Large intestine (tissue), 3 donors: ENCODE data around the gene ADSS2. TPM values are rescaled to one million over a fixed set of nuclear protein-coding genes. Genes with fewer than 3 reads are reported as not detected.

ENCODE experiments used
- DNase-seq, 2 donors: peaks; one replicate each; pipeline versions ENCODE4 v3.0.0 to v3.0.0-alpha.2; 2013
- H3K27ac ChIP-seq: one replicate; pipeline ENCODE4 v1.5.1; 2013; ENCODE audit warnings: low read length
- H3K27me3 ChIP-seq: 2 replicates; pipeline ENCODE4 v1.6.1; 2013; ENCODE audit warnings: low read length; ENCODE audit not compliant: control insufficient read depth, insufficient read depth
- H3K36me3 ChIP-seq: 2 replicates; pipeline ENCODE4 v1.6.1; 2013; ENCODE audit warnings: low read length; ENCODE audit not compliant: control insufficient read depth, insufficient read depth
- H3K4me1 ChIP-seq: one replicate; pipeline ENCODE4 v1.6.1; 2013; ENCODE audit warnings: low read length; ENCODE audit not compliant: control insufficient read depth, insufficient read depth
- H3K4me3 ChIP-seq: one replicate; pipeline ENCODE4 v1.5.1; 2013; ENCODE audit warnings: low read length
- H3K9me3 ChIP-seq: one replicate; pipeline ENCODE4 v1.6.1; 2013; ENCODE audit warnings: mild to moderate bottlenecking, low read depth, low read length, moderate library complexity; ENCODE audit not compliant: control insufficient read depth
- WGBS: methylation state at CpG from one replicate; pipeline ENCODE4 v1.1.5; 2013; ENCODE audit warnings: low lambda C conversion rate; ENCODE audit not compliant: insufficient coverage; 5-methylcytosine and 5-hydroxymethylcytosine counted together
- polyA plus RNA-seq: library from polyadenylated mRNA; unstranded; fragments of 120-200 nt; gene quantifications from one replicate; pipeline ENCODE4 v1.2.1, GENCODE V29; 2013

Gene ADSS2
- polyA plus RNA-seq, 1 donor = 61.8 TPM

DNA sequence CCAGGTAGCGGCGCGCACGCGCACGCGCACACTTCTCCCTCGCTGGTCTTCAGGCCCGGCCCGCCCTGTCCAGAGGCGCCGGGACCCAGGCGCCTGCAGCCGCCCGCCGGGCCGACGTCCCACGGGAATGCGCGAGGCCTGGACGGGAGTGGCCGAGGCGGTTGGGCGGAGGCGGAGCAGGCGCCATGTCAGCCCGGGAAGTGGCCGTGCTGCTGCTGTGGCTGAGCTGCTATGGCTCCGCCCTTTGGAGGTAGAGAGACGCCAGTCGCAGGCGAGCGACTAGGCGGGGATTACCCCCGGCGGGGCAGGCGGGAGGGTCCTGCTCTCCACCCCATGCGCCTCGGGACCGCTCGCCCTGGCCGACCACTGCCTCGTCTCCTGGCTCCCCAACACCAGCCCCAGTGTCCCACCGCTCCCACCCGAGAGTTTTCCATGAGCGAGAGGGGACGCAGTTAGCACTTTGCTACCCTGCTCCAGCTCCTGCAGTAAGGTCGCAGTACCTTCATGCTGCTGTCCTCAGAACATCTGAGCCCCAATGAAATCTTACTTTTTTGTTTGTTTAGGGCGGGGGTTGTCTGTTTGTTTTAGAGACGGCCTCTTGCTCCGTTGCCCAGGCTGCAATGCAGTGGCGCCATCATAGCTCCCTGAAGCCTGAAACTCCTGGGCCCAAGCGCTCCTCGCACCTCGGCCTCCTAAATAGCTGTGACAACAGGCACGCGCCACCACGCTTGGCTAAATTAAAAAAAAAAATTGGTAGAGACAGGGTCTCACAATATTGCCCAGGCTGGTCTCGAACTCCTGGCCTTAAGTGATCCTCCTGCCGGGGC, 9.7 kb upstream of the ADSS2 start, which contains the start of gene CATSPERE:
TSS of gene CATSPERE (plus strand) at position 29 of the 827 bp plus-strand sequence. CDS start at position 186, 157 bp downstream.
- Histone ChIP-seq H3K27me3 (no peaks in the 10 kb centered on the region), H3K36me3 (no peaks in the 10 kb centered on the region), H3K9me3 (no peaks in the 10 kb centered on the region), H3K4me3 (peak within 1 kb of the TSS; percentile 64), H3K4me1 (peaks cover 6% of the 10 kb centered on the region), H3K27ac (peak within 1 kb of the TSS; percentile 85)
- DNase-seq = peak; percentile 89 to 94
- WGBS = no CpG with 5 or more reads among the region's 61 CpGs

DNA sequence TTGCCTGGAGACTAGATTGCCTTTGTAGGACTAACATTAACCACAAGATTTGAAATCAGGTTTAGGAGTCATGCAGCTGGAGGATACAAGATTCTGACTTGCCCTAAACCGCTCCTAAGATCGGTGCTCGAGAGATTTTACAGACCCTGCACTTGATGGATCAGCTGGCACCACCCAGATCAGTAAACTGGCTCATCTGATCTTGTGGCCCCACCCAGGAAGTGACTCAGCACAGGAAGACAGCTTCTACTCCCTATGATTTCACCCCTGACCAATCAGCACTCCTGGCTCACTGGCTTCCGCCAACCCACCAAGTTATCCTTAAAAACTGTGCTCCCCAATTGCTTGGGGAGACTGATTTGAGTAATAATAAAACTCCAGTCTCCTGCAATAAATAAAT, 8.5 kb upstream of the ADSS2 start:
- Histone ChIP-seq H3K36me3 (no peaks in the 10 kb centered on the region), H3K4me1 (peaks cover 6% of the 10 kb centered on the region), H3K9me3 (no peaks in the 10 kb centered on the region), H3K27me3 (no peaks in the 10 kb centered on the region), H3K27ac (no peak overlapping the region), H3K4me3 (no peak overlapping the region)
- WGBS = 100% methylated on average over 1 of the region's 4 CpGs
- no peak for DNase-seq

DNA sequence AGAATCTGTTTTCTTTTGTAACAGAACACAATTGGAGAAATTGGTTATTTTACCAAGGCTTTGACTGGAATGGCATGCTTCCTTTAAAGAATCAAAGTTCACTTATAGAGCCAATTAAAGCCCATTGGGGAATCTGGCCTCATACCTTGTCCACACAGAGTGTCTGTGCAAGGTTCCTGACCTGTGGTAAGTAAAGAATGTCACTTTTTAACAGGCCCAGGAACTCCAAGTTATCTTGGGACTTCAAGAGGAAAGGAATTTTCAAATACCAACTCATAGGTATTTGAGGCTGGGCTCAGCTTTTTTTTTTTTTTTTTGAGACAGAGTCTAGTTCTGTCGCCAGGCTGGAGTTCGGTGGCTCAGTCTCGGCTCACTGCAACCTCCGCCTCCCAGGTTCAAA, 7.1 kb upstream of the ADSS2 start:
- no peaks in the 10 kb centered on the region for H3K27me3 ChIP-seq
- no peak overlapping the region for H3K4me3 ChIP-seq
- no peaks in the 10 kb centered on the region for H3K36me3 ChIP-seq
- no peaks in the 10 kb centered on the region for H3K9me3 ChIP-seq
- no peak overlapping the region for H3K27ac ChIP-seq
- H3K4me1 ChIP-seq = peaks cover 6% of the 10 kb centered on the region
- no CpG with 5 or more reads among the region's 4 CpGs for WGBS
- no peak for DNase-seq

DNA sequence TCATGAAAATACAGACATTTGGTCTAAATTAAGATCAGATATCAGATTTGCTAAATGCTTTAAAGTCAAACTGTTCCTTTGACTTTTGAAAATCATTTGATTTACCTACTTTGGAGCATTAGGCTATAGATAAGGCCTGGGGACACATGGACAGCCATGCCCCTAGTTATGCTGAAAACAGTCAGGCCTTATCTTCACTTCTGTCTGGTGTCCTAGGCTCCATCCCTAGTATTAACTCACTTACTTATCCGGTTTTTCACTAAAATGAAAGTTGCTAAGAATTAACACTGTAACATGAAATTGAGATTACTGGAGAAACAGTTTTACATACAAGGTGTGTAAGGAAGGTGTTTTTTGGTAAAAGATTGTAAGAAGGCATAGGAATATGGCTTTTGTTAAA, 4.9 kb upstream of the ADSS2 start:
- Histone ChIP-seq H3K36me3 (no peaks in the 10 kb centered on the region), H3K4me1 (peaks cover 3% of the 10 kb centered on the region), H3K4me3 (no peak overlapping the region), H3K27ac (no peak overlapping the region), H3K9me3 (no peaks in the 10 kb centered on the region), H3K27me3 (no peaks in the 10 kb centered on the region)
- DNase-seq = no peak
- no CpG with 5 or more reads among the region's 1 CpG for WGBS

DNA sequence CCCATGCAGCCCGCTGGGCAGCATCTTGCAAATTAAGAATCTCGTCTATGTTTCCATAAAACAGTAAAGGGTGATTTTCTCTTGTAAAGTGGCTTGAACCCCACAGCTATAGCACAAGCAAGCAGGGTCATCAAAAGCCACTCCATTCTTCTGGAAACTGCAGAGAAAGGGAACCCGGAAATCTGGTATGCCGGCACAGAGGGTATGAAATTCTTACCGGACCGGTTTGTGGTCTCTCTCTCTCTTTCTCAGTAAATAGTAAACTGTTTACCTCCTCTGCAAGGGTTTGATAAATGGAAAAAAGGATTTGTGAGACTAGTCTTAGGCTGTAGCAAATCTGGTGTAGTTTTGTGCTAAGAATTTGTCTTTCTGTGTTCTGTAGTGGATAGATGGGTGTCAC, 2.7 kb upstream of the ADSS2 start:
- no peak overlapping the region for H3K27ac ChIP-seq

DNA sequence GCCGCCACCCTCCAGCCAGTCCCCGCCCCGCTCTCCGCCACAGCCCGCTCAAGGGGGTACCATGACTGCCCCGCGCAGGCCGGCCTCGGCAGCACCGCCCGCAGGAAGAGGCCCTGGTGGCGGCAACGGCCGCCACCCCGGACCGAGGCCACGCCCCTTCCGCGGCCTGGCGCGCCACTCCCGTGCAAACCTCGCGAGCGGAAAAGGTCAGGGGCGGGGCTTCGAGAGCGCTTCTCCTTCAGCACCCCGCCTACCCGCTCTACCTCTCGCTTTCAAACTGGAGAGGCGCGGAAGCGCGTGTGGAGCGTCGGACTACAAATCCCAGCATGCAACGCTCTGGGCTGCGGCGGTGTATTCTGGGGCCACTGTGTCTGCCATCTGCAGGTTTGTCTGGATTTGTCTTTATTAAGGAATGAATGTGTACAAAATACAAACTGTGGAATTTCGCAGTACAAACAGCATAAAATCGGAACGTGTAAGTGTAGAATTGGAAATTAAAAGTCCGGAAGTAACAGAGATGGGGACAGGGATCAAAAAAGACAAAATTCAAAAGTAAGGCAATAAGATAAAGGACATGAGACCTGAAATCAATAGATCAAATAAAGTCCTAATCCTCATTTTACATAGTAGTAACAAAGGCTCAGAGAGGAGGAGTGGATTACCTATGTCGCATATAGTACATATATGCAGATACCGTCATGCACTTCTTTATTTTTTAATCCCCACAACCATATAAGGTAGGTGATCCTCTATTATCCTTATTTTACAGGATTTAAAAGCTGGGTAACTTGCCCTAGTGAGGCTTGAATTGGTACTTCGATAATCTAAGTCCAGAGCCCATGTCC, 464 bp upstream of the ADSS2 start:
- no peaks in the 10 kb centered on the region for H3K27me3 ChIP-seq
- WGBS = 18% methylated on average over 4 of the region's 47 CpGs

More for the DNA sequence above, 2.7 kb upstream of the ADSS2 start:
- WGBS = 40% methylated on average over 1 of the region's 6 CpGs
- no peak for DNase-seq
- H3K4me1 ChIP-seq = peaks cover 9% of the 10 kb centered on the region
- H3K4me3 ChIP-seq = no peak overlapping the region
- no peaks in the 10 kb centered on the region for H3K9me3 ChIP-seq
- no peaks in the 10 kb centered on the region for H3K27me3 ChIP-seq
- peaks cover 2% of the 10 kb centered on the region for H3K36me3 ChIP-seq

DNA sequence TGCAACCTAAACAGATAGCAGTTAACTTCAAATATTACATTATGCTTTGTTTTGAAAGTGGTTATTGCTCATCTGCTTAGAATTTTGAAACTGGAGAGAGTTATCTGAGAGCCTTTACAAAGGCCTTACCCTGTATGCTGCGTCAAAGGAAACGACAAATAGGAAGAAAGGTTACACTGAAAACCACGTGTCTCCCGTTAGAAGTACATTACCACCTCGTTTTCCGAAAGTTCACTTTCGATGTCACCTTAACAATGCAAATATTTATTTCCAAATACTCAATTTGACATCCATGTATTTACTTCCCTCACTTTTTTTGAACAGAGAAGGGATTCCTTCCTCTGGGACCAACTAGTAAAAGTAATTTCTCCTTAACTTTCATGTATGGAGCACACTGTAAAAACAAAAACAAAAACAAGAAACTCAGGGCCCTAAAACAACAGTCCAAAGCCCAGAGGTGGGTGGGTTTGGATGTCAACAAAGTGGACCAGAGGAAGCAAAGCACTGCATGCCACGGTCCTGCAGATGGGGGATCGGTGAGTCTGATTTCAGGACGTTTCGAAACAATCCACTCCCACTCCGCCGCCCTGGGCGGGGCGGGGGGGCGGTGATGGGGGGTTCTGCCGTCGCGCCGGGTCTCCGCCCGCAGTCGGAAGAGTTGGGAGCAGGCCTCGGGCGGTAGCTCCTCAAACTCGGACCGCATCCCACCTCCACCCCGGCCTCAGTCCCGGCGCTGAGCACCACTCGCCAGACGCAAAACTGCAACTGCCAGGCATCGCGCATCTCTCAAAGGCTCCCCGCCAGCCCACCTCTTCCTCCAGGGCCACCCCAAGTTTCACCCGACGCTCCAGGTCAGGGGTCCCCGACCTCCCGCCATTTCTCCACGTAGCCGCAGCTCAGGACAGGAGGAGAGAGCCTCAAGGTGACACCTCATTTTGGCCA, 841 bp downstream of the ADSS2 start:
- no peaks in the 10 kb centered on the region for H3K27me3 ChIP-seq
- no peaks in the 10 kb centered on the region for H3K9me3 ChIP-seq
- peaks cover 2% of the 10 kb centered on the region for H3K36me3 ChIP-seq
- peak overlapping the region; percentile 90 for H3K4me3 ChIP-seq
- peak; percentile 27 to 61 for DNase-seq
- peak overlapping the region; percentile 99 for H3K27ac ChIP-seq
- H3K4me1 ChIP-seq = peaks cover 20% of the 10 kb centered on the region
- 4% methylated on average over 6 of the region's 41 CpGs for WGBS

More for the DNA sequence above, 464 bp upstream of the ADSS2 start:
- H3K9me3 ChIP-seq = no peaks in the 10 kb centered on the region
- H3K36me3 ChIP-seq = peaks cover 2% of the 10 kb centered on the region
- peak overlapping the region; percentile 90 for H3K4me3 ChIP-seq
- peak; percentile 100 for DNase-seq
- H3K27ac ChIP-seq = peak overlapping the region; percentile 99
- H3K4me1 ChIP-seq = peaks cover 12% of the 10 kb centered on the region

DNA sequence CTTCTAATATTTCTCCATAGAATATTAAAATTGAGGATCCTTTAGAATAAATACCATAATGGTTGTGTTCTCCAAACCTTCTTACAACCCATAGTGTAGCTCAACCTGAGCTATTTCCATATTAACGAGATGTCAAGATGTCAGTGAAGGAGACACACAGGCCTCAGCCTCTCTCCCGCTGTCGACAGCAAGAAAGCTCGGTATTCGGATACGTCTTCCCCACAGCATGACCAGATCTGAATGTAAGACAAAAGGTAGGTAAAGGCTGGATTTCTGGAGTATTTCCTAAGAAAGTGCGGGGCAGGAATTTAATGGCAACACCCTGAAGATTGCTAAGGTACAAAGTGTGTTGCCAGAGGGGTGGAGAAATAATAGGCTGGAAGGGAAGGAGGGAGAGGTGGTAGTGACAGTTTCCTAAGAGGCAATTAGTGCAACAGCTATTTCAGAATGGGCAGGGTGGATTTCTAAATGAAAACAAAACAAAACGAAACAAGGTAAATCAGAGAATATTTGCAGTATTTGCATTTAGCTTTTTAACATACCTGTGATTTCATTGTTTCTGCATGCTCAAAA, 1.7 kb downstream of the ADSS2 start:
- Histone ChIP-seq H3K27ac (peak overlapping the region; percentile 99), H3K9me3 (no peaks in the 10 kb centered on the region), H3K4me3 (peak overlapping the region; percentile 90), H3K27me3 (no peaks in the 10 kb centered on the region), H3K36me3 (peaks cover 2% of the 10 kb centered on the region), H3K4me1 (peaks cover 24% of the 10 kb centered on the region)
- peak in 1 of 2 donors; percentile 42 for DNase-seq
- 75% methylated on average over 1 of the region's 8 CpGs for WGBS

DNA sequence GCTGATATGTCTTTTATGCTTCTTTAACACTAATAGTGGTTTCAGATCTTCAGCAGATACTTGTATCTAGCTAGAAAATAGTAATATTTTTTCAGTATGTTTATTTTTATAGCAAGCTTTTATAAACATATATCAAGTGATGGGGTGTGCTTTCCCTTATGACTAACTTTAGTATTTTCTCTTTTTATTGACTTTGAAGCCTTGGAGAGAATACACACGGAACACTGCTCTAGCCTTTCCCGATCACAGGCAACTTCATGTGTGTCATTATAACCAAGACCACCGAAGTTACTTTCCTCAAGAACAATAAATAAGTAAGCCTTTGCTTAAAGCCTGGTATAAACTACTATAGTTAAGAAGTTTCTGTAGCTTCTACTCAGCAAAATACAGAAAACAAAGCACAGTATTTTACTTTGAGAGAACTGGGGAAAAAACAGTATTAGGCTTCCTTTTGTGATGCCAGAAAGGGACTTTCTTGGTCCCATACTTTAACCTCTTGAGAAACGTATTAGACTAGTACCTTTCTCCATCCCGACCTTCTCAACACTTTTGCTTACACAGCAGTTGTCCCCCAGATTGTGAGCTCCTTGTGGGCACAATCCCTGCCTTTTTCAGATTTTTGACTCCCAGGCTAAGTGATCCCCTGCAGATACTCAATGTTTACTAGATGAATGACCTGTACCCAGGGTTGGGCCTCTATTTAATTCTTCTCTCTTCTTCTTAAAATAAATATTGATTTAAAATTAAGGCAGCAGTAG, 3.3 kb downstream of the ADSS2 start:
- Histone ChIP-seq H3K27ac (no peak overlapping the region), H3K27me3 (no peaks in the 10 kb centered on the region), H3K4me3 (no peak overlapping the region), H3K9me3 (no peaks in the 10 kb centered on the region), H3K4me1 (peaks cover 27% of the 10 kb centered on the region), H3K36me3 (peaks cover 7% of the 10 kb centered on the region)
- WGBS = 93% methylated on average over 2 of the region's 5 CpGs
- no peak for DNase-seq
